GM19239 (cell line): Measurements from ENCODE around the gene CMAS.

Source experiments
- DNase-seq: peaks from one replicate; pipeline ENCODE4 v3.0.0; 2011; ENCODE audit warnings: low spot score; ENCODE audit not compliant: insufficient read length
- FAIRE-seq: peaks from 2 replicates; lab custom pipeline; 2011; peaks lifted over from hg19 to GRCh38; lab: Jason Lieb, UNC

CMAS gene

GRCh38 chr12:22101749-22102243 lies 55.8 kb downstream of the CMAS start:
- FAIRE-seq (no peak), DNase-seq (no peak)

- FAIRE-seq = no peak
- DNase-seq = no peak
These were observed 57.4 kb downstream of the CMAS start for GRCh38 chr12:22103418-22103817.

- FAIRE-seq (no peak), DNase-seq (no peak)
These were observed 59.5 kb downstream of the CMAS start for GRCh38 chr12:22105542-22105941.

- DNase-seq (no peak), FAIRE-seq (no peak)
These were observed 64.2 kb downstream of the CMAS start for GRCh38 chr12:22110176-22110575.
